Ovary (tissue), 9 donors: ENCODE data around the gene COX6A2. TPM values are rescaled to one million over a fixed set of nuclear protein-coding genes. Genes with fewer than 3 reads are reported as not detected.
"Not testable (repeated sequence)": the region's sequence is repeated elsewhere in the genome, so short reads cannot be mapped to it uniquely, and the experiment has no call there.

Source experiments
- DNase-seq, 5 donors: peaks; one replicate each; pipeline ENCODE4 v3.0.0-alpha.2; 2019 to 2020
- H3K27ac ChIP-seq, 2 donors: fragments of 200-600 bp; one replicate each; pipeline versions ENCODE4 v1.5.1 to v1.8.0; 2019 to 2022
- H3K27me3 ChIP-seq: fragments of 200-600 bp; one replicate; pipeline ENCODE4 v1.8.0; 2022
- H3K36me3 ChIP-seq: fragments of 200-600 bp; sonication (generic); one replicate; pipeline ENCODE4 v1.5.1; 2019
- H3K4me1 ChIP-seq: one replicate; pipeline ENCODE4 v1.8.1; 2013; ENCODE audit warnings: mild to moderate bottlenecking, moderate library complexity; ENCODE audit not compliant: insufficient read depth
- H3K4me3 ChIP-seq: fragments of 200-600 bp; sonication (generic); one replicate; pipeline ENCODE4 v1.5.1; 2017
- H3K9me3 ChIP-seq, 2 donors: fragments of 200-600 bp in 1 of 2; sonication (generic) in 1 of 2; one replicate each; pipeline versions ENCODE4 v1.5.1 to v1.8.1; 2013 to 2019; ENCODE audit warnings: mild to moderate bottlenecking in 1 of 2, moderate library complexity in 1 of 2
- CTCF ChIP-seq, 3 donors: fragments of 450-650 bp in 2 of 3; fragments of 200-600 bp in 1 of 3; IDR thresholded peaks; one replicate each; pipeline versions ENCODE4 v1.5.1 to v1.8.0; 2016 to 2022; ENCODE audit warnings: antibody characterized with exemption in 3 of 3, mild to moderate bottlenecking in 1 of 3
- EP300 ChIP-seq: sonication (generic); formaldehyde crosslinking; IDR thresholded peaks from one replicate; pipeline ENCODE4 v1.6.1; 2017; ENCODE audit warnings: antibody characterized with exemption
- POLR2A ChIP-seq: fragments of 450-650 bp; IDR thresholded peaks from one replicate; pipeline ENCODE4 v1.6.1; 2017; ENCODE audit warnings: antibody characterized with exemption, mild to moderate bottlenecking, moderate library complexity
- whole genome bisulfite sequencing, 3 donors: extraction: QIAGEN DNeasy Blood & Tissue Kit in 1 of 3; methylation state at CpG; one replicate each; pipeline versions ENCODE4 v1.1.5 to v1.1.7; 2013 to 2017; 5-methylcytosine and 5-hydroxymethylcytosine counted together
- intact Hi-C, 4 donors: fragments of 100-400 bp; cut with DNase I; formaldehyde crosslinking; loops; one replicate each; pipeline versions ENCODE4 v1.11.0 to v1.15.1; 2022 to 2023
- polyA plus RNA-seq, 2 donors: library from polyadenylated mRNA; stranded (reverse); fragments of 200-250 nt in 1 of 2; fragments of 350-450 nt in 1 of 2; fragmentation: Illumina TruSeq in 1 of 2; extraction: RNeasy Lipid Tissue Mini Kit (QIAGEN cat#74804) in 1 of 2; gene quantifications; one replicate each; pipeline ENCODE4 v1.2.3, GENCODE V29; 2013 to 2014
- total RNA-seq, 7 donors: library from RNA; depleted of rRNA in 2 of 7; stranded (reverse); fragments of >200 nt in 2 of 7; fragmentation: NEBNext Ultra II Directional in 3 of 7; extraction: Animal tissue kit (Norgen Biotek cat#: 25700) in 3 of 7; gene quantifications; one replicate each; pipeline versions ENCODE4 v1.1.0 to v1.2.4, GENCODE V29; 2016 to 2023
- donor health status: DM: no; HTN: no; CAD: no; lungs with moderate emphysema.
- donor health status: DM: no; HTN: no; CAD: no.
- donor health status: Bipolar disorder and iron deficiency.
- donor health status: DM: yes; HTN: yes; CAD: no.
- donor health status: DM: no; HTN: no; CAD: no.
- donor health status: DM: yes; HTN: yes; CAD: no.

The COX6A2 gene
- total and polyA plus RNA-seq, 9 donors, result 1.2 TPM; not detected in 8

DNA sequence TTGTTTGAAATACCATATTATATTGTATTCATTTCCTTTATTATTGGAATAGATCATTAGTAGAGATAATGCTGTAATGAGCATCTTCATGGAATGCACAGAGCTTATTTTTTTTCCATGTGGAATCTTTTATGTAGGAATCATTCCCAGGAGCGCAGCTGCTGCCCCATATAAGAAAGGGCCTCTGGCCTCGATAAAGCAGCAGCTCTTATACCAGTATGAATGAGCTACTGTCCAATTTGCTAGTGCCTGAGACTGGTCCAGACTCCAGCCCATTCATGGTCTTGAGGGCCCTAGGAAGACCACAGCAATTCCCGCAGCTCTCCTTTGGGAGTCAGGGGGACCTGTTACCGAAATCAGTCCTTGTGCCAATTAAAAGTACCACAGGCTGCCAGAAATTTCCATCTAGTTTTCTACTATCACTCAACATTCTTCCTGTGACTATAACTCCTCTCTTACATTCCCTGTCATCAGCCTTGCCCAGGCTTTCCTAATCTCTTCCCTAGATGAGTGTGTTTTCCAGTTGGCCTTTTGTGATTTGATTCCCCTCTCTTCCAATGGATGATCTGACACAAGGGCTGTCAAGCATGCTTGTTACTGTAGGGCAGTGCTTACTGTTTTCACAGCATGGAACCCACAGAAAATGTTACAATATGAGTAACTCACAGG is 12.5 kb upstream of the COX6A2 start:
- no peak for DNase-seq
- Histone ChIP-seq H3K36me3 (no peaks in the 10 kb centered on the region), H3K27me3 (no peaks in the 10 kb centered on the region), H3K27ac (no peak overlapping the region), H3K4me1 (no peaks in the 10 kb centered on the region), H3K4me3 (no peak overlapping the region), H3K9me3 (no peaks in the 10 kb centered on the region)
- intact Hi-C loops, result loop anchor here (5.0 to 10.0 kb wide), 3 partner anchors 258 to 456 kb away; partner anchors contain the start of genes HSD3B7 (in 4 of the 4) and FUS (in 1 of the 4)
- 54 to 67% (median 59%) methylated on average over 4 of the region's 4 CpGs for WGBS, 3 donors
- TF ChIP-seq CTCF (IDR thresholded peaks at IDR 0.05) (no peak), POLR2A (no peak), EP300 (no peak)

- 78 to 84% (median 84%) methylated on average over 3 of the region's 3 CpGs for WGBS, 3 donors
- no peak overlapping the region for H3K4me3 ChIP-seq
- H3K36me3 ChIP-seq, result no peaks in the 10 kb centered on the region
- intact Hi-C loops, result loop anchor here in 1 of 4 donors (10.0 kb wide), 1 partner anchor 435 kb away; the partner anchor contains the start of gene ZNF267
- no peaks in the 10 kb centered on the region for H3K4me1 ChIP-seq
- TF ChIP-seq POLR2A, result no peak
- no peak for TF ChIP-seq EP300
- TF ChIP-seq CTCF (IDR thresholded peaks at IDR 0.05), result no peak
- H3K27me3 ChIP-seq, result no peaks in the 10 kb centered on the region
- H3K27ac ChIP-seq, result no peak overlapping the region
- peak in 1 of 5 donors; percentile 4 for DNase-seq
- H3K9me3 ChIP-seq, result no peaks in the 10 kb centered on the region
Measured at GRCh38 chr16:31439519-31439918, 11.4 kb upstream of the COX6A2 start.

DNA sequence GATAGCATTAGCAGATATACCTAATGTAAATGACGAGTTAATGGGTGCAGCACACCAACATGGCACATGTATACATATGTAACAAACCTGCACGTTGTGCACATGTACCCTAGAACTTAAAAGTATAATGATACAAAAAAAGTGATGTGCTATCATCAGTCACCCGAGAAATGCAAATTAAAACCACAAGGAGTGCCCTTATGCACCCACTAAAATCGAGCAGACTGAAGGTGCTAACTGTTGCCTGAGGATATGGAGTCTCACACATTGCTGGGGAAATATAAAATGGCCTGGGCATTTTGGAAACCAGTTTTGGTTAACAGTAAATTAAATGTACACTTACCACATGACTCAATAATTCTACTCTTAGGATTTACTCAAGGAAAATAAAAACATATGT is 10.9 kb upstream of the COX6A2 start:
- intact Hi-C loops, result loop anchor here in 1 of 4 donors (10.0 kb wide), 1 partner anchor 436 kb away; the partner anchor contains the start of gene ZNF267
- H3K27ac ChIP-seq, H3K4me1 ChIP-seq, H3K9me3 ChIP-seq, DNase-seq, H3K4me3 ChIP-seq, H3K27me3 ChIP-seq, H3K36me3 ChIP-seq: not testable (repeated sequence)
- 49 to 64% (median 62%) methylated on average over 3 to 4 of the region's 4 CpGs for WGBS, 3 donors

DNA sequence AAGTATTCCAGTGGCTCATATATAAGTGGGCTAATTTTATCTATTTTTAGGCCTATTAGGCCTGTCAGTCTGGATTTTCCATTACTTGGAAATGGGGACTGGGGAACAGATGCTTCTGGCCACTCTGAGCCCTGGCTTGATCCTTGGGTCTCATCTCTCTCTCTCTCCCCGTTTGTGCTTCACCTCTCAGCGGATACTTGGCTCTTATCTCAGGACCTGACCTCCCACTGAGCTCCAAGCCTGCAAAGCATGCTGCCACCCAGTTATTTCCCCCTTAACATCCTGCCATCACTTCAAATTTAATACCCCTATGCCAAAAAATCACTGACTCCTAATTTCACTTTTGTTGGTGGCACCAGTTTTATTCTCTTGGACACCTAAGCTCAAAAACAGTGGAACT is 10.3 kb upstream of the COX6A2 start:
- WGBS, 3 donors, result 51 to 55% (median 55%) methylated on average over 2 of the region's 2 CpGs
- intact Hi-C loops, result loop anchor here in 1 of 4 donors (10.0 kb wide), 1 partner anchor 436 kb away; the partner anchor contains the start of gene ZNF267
- H3K4me1 ChIP-seq, result no peaks in the 10 kb centered on the region
- H3K9me3 ChIP-seq, result no peaks in the 10 kb centered on the region
- H3K36me3 ChIP-seq, result no peaks in the 10 kb centered on the region
- DNase-seq, result peak in 1 of 5 donors; percentile 3
- no peak overlapping the region for H3K27ac ChIP-seq
- TF ChIP-seq CTCF (IDR thresholded peaks at IDR 0.05) (no peak), EP300 (no peak), POLR2A (no peak)
- H3K4me3 ChIP-seq, result no peak overlapping the region
- H3K27me3 ChIP-seq, result no peaks in the 10 kb centered on the region
